ENCODE results near the gene PADI4. TPM values are rescaled to one million over a fixed set of nuclear protein-coding genes. Genes with fewer than 3 reads are reported as not detected.

The PADI4 gene, protein sequence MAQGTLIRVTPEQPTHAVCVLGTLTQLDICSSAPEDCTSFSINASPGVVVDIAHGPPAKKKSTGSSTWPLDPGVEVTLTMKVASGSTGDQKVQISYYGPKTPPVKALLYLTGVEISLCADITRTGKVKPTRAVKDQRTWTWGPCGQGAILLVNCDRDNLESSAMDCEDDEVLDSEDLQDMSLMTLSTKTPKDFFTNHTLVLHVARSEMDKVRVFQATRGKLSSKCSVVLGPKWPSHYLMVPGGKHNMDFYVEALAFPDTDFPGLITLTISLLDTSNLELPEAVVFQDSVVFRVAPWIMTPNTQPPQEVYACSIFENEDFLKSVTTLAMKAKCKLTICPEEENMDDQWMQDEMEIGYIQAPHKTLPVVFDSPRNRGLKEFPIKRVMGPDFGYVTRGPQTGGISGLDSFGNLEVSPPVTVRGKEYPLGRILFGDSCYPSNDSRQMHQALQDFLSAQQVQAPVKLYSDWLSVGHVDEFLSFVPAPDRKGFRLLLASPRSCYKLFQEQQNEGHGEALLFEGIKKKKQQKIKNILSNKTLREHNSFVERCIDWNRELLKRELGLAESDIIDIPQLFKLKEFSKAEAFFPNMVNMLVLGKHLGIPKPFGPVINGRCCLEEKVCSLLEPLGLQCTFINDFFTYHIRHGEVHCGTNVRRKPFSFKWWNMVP
- not detected in 2 replicates for total RNA-seq

DNA sequence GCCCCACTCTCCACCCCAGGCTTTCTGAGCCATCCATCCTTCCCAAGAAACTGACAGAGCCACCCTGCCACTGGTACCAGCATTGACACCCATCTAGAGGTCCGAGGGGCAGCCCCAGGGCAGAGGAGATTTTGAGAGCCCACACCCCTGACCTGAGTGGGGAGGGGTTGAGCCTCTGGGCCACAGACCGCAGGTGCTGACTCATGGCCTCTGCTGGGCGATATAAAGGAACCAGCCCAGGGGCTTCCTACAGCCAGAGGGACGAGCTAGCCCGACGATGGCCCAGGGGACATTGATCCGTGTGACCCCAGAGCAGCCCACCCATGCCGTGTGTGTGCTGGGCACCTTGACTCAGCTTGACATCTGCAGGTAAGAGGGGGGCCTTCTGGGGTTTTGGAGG is at the start of gene PADI4:
Gene PADI4 (plus strand): TSS at position 252 of the 400 bp plus-strand sequence. CDS start 26 bp downstream, at position 278.

DNA sequence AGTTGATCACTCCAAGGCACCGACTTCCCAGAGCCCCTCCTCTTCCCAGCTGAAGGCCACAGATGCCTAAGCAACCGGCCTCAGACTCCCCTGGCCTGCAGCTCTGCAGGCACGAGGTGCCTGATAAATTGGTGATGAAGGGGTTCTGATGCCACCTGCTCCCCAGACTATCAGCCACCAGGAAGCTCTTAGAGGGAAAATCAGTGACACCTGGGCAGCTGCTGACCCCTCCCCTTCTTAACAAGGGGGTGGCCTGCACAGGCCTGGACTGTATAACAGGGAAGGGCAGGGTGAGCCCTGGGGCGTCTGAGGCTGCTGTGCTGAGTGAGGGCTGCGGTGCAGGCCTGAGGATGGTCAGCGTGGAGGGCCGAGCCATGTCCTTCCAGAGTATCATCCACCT is 63.9 kb downstream of the PADI4 start, which contains the start of gene PADI6:
Gene PADI6 (plus strand): TSS at position 301 of the 400 bp plus-strand sequence. CDS start 50 bp downstream, at position 351.

Other genes starting within 250 kb of the PADI4 start
- gene PADI2, start 188.7 kb upstream of the PADI4 start, total RNA-seq = 0.12 TPM in 1 of 2 replicates, not detected in the other
- 0.82 TPM in 1 of 2 replicates, not detected in the other for gene PADI1, start 103.1 kb upstream of the PADI4 start, total RNA-seq
- not detected in 2 replicates for gene PADI3, start 59.1 kb upstream of the PADI4 start, total RNA-seq
- not detected in 2 replicates for gene PADI6, start 64.0 kb downstream of the PADI4 start, total RNA-seq
- 41.8 and 50.9 TPM in 2 replicates for gene RCC2, start 131.5 kb downstream of the PADI4 start, total RNA-seq
- gene ARHGEF10L, start 231.5 kb downstream of the PADI4 start, total RNA-seq = 10.6 and 10.7 TPM in 2 replicates